Heart left ventricle (tissue), 13 donors: ENCODE data around the gene UGT1A7.

Experiments used
- CTCF ChIP-seq, 12 donors: fragments of 200-600 bp; sonication (generic) in 4 of 12; IDR thresholded peaks; one replicate each; pipeline versions ENCODE4 v1.5.0 to v1.8.0; 2018 to 2022; ENCODE audit warnings: antibody characterized with exemption in 12 of 12, mild to moderate bottlenecking in 5 of 12
- POLR2A ChIP-seq, 2 donors: fragments of 450-650 bp; IDR thresholded peaks; one replicate each; pipeline ENCODE4 v1.6.1; 2017; ENCODE audit warnings: antibody characterized with exemption in 2 of 2, mild to moderate bottlenecking in 2 of 2, moderate library complexity in 2 of 2
- donor health status: ischemic (EF 13 %, LVEDD 7.1; RV severe dilation, severe dysfunction).
- donor health status: DM: no; HTN: yes; CAD: no.
- donor health status: DM: no; HTN: no; CAD: no.
- donor health status: ischemic (EF 25% LVEDD 6.9; RV normal size, moderate dysfunction).
- donor health status: ischemic (EF 25% LVEDD 5.7; RV mildly dilated, moderate dysfunction).
- donor health status: ischemic (EF 35%, LVEDD 5.7; RV mildly dilated, moderate dysfunction).
- donor health status: nonischemic (EF 11% LVEDD 7.7; RV severe dilation, severe dysfunction).
- donor health status: DM: yes; HTN: yes; CAD: no.
- donor health status: PGD.
- donor health status: ischemic (EF 29% LVEDD 5.4; RV normal size, mild dysfunction).
- donor health status: nonischemic (EF 23%, LVEDD 6.1; RV moderate dilation, normal function).

GRCh38 chr2:233680361-233681045, 1.2 kb upstream of the UGT1A7 start:
- no peak for TF ChIP-seq CTCF (IDR thresholded peaks at IDR 0.05)
- no peak for TF ChIP-seq POLR2A (IDR thresholded peaks at IDR 0.05)
